Sigmoid colon (tissue), 7 donors: Measurements from ENCODE around the gene C19orf25. TPM values are rescaled to one million over a fixed set of nuclear protein-coding genes. Genes with fewer than 3 reads are reported as not detected.

ENCODE experiments used
- DNase-seq: peaks from one replicate; pipeline ENCODE4 v3.0.0-alpha.2; 2019
- H3K27ac ChIP-seq, 4 donors: fragments of 200-600 bp; sonication (generic); one replicate each; pipeline ENCODE4 v1.5.1; 2016 to 2019; ENCODE audit warnings: mild to moderate bottlenecking in 1 of 4
- H3K27me3 ChIP-seq, 3 donors: fragments of 200-600 bp; sonication (generic); one replicate each; pipeline ENCODE4 v1.5.1; 2019; ENCODE audit warnings: mild to moderate bottlenecking in 1 of 3
- H3K36me3 ChIP-seq, 4 donors: fragments of 200-600 bp; sonication (generic); one replicate each; pipeline ENCODE4 v1.5.1; 2016 to 2019
- H3K4me1 ChIP-seq, 4 donors: fragments of 200-600 bp; sonication (generic); one replicate each; pipeline ENCODE4 v1.5.1; 2017 to 2019
- H3K4me3 ChIP-seq, 4 donors: fragments of 200-600 bp; sonication (generic); one replicate each; pipeline ENCODE4 v1.5.1; 2017 to 2019; ENCODE audit warnings: mild to moderate bottlenecking in 2 of 4, moderate library complexity in 1 of 4
- H3K9me3 ChIP-seq, 4 donors: fragments of 200-600 bp in 3 of 4; sonication (generic) in 3 of 4; one replicate each; pipeline versions ENCODE4 v1.5.1 to v1.6.1; 2013 to 2019
- CTCF ChIP-seq, 4 experiments: fragments of 450-650 bp in 3 of 4; fragments of 200-600 bp in 1 of 4; IDR thresholded peaks; one replicate each; pipeline ENCODE4 v1.5.1; 2016 to 2019; ENCODE audit warnings: antibody characterized with exemption in 4 of 4, mild to moderate bottlenecking in 3 of 4, moderate library complexity in 2 of 4
- EP300 ChIP-seq, 4 donors: sonication (generic); formaldehyde crosslinking; IDR thresholded peaks; one replicate each; pipeline ENCODE4 v1.6.1; 2017; ENCODE audit warnings: antibody characterized with exemption in 4 of 4
- POLR2A ChIP-seq, 2 donors: fragments of 450-650 bp; IDR thresholded peaks; one replicate each; pipeline ENCODE4 v1.6.1; 2016; ENCODE audit warnings: antibody characterized with exemption in 2 of 2, mild to moderate bottlenecking in 2 of 2, moderate library complexity in 2 of 2
- POLR2AphosphoS5 ChIP-seq, 4 donors: sonication (generic); formaldehyde crosslinking; IDR thresholded peaks; one replicate each; pipeline ENCODE4 v1.6.1; 2017; ENCODE audit warnings: antibody characterized with exemption in 4 of 4
- WGBS, 2 donors: extraction: QIAGEN DNeasy Blood & Tissue Kit; methylation state at CpG; one replicate each; pipeline ENCODE4 v1.1.7; 2013; 5-methylcytosine and 5-hydroxymethylcytosine counted together
- intact Hi-C: fragments of 100-400 bp; cut with DNase I; formaldehyde crosslinking; loops from one replicate; pipeline ENCODE4 v1.15.1; 2023
- polyA plus RNA-seq, 3 donors: library from polyadenylated mRNA; stranded (reverse); fragments of 200-250 nt; gene quantifications; one replicate each; pipeline ENCODE4 v1.2.3, GENCODE V29; 2013
- total RNA-seq, 4 donors: library from RNA; depleted of rRNA; stranded (reverse); fragments of >200 nt; gene quantifications; one replicate each; pipeline ENCODE4 v1.1.0, GENCODE V29; 2016
- donor health status: healthy with polysubstance abuse.
- donor health status: Bipolar disorder and iron deficiency.
- donor health status: healthy.

C19orf25 gene
- 10 to 100 TPM; 19.6 to 26.0 (median 22.2) TPM for total RNA-seq
- 10 to 100 TPM; 38.4 to 51.5 (median 48.3) TPM for polyA plus RNA-seq

GRCh38 chr19:1478934-1479707 is at the start of gene C19orf25:
Gene C19orf25 (minus strand): TSS chr19:1479215. CDS start chr19:1478903, 312 bp downstream.
- WGBS, 2 donors, result 1% methylated on average over 71 of the region's 71 CpGs
- Histone ChIP-seq H3K27ac (peak within 1 kb of the TSS; percentile 67 to 77 (median 72)), H3K27me3 (peaks cover 0 to 22% (median 5%) of the 10 kb centered on the region in 3 donors), H3K36me3 (peaks cover 0 to 19% (median 0%) of the 10 kb centered on the region in 4 donors), H3K4me1 (peaks cover 0 to 22% (median 15%) of the 10 kb centered on the region in 4 donors), H3K9me3 (no peaks in the 10 kb centered on the region), H3K4me3 (peak within 1 kb of the TSS; percentile 77 to 99 (median 88))
- DNase-seq, result peak; percentile 97
- TF ChIP-seq CTCF (IDR thresholded peaks at IDR 0.05) (no peak), EP300 (IDR thresholded peaks at IDR 0.05) (peak in 1 of 4 donors; percentile 6), POLR2AphosphoS5 (IDR thresholded peaks at IDR 0.05) (peak; percentile 78 to 91 (median 86)), POLR2A (IDR thresholded peaks at IDR 0.05) (peak; percentile 27 to 60)
- intact Hi-C loops, result no loop called here

GRCh38 chr19:1527650-1528309 is 48.8 kb upstream of the C19orf25 start:
- intact Hi-C loops, result no loop called here
- WGBS, 2 donors, result 65 to 77% methylated on average over 27 of the region's 27 CpGs
- H3K27me3 ChIP-seq, result peaks cover 25 to 66% (median 65%) of the 10 kb centered on the region in 3 donors

GRCh38 chr19:1526979-1527649 is 48.1 kb upstream of the C19orf25 start:
- Histone ChIP-seq H3K36me3 (no peaks in the 10 kb centered on the region), H3K27ac (no peak overlapping the region), H3K4me1 (peaks cover 0 to 16% (median 11%) of the 10 kb centered on the region in 4 donors), H3K9me3 (no peaks in the 10 kb centered on the region), H3K4me3 (no peak overlapping the region), H3K27me3 (peaks cover 25 to 68% (median 67%) of the 10 kb centered on the region in 3 donors)
- DNase-seq, result no peak
- intact Hi-C loops, result no loop called here
- WGBS, 2 donors, result 39 to 71% methylated on average over 18 of the region's 18 CpGs
- no peak for TF ChIP-seq POLR2AphosphoS5 (IDR thresholded peaks at IDR 0.05)
- TF ChIP-seq EP300 (IDR thresholded peaks at IDR 0.05), result no peak
- TF ChIP-seq POLR2A (IDR thresholded peaks at IDR 0.05), result no peak
- no peak for TF ChIP-seq CTCF (IDR thresholded peaks at IDR 0.05)

More at GRCh38 chr19:1527650-1528309, 48.8 kb upstream of the C19orf25 start:
- peaks cover 0 to 14% (median 10%) of the 10 kb centered on the region in 4 donors for H3K4me1 ChIP-seq
- TF ChIP-seq EP300 (IDR thresholded peaks at IDR 0.05), result no peak
- TF ChIP-seq POLR2A (IDR thresholded peaks at IDR 0.05), result no peak
- TF ChIP-seq CTCF (IDR thresholded peaks at IDR 0.05), result no peak
- no peak for TF ChIP-seq POLR2AphosphoS5 (IDR thresholded peaks at IDR 0.05)
- no peaks in the 10 kb centered on the region for H3K36me3 ChIP-seq
- H3K27ac ChIP-seq, result no peak overlapping the region
- H3K9me3 ChIP-seq, result no peaks in the 10 kb centered on the region
- no peak for DNase-seq
- H3K4me3 ChIP-seq, result no peak overlapping the region

- H3K36me3 ChIP-seq, result no peaks in the 10 kb centered on the region
- H3K9me3 ChIP-seq, result no peaks in the 10 kb centered on the region
- H3K27ac ChIP-seq, result no peak overlapping the region
- peaks cover 25 to 68% (median 67%) of the 10 kb centered on the region in 3 donors for H3K27me3 ChIP-seq
- intact Hi-C loops, result no loop called here
- no peak overlapping the region for H3K4me3 ChIP-seq
- peaks cover 0 to 25% (median 19%) of the 10 kb centered on the region in 4 donors for H3K4me1 ChIP-seq
- TF ChIP-seq CTCF (IDR thresholded peaks at IDR 0.05) (no peak), POLR2AphosphoS5 (IDR thresholded peaks at IDR 0.05) (no peak), POLR2A (IDR thresholded peaks at IDR 0.05) (no peak), EP300 (IDR thresholded peaks at IDR 0.05) (no peak)
- no peak for DNase-seq
- 64 to 78% methylated on average over 33 of the region's 33 CpGs for WGBS, 2 donors
Observed at GRCh38 chr19:1526066-1526778, 47.2 kb upstream of the C19orf25 start.
